Loucy (cell line): Measurements from ENCODE around the gene SPTLC3.

ENCODE experiments used
- H2AFZ ChIP-seq: fragments of 200-600 bp; sonication (generic); 2 replicates; pipeline ENCODE4 v1.6.0; 2016; ENCODE audit warnings: antibody characterized with exemption, mild to moderate bottlenecking, low read length, moderate library complexity
- H3F3A ChIP-seq: fragments of 200-600 bp; 2 replicates; pipeline ENCODE4 v1.6.0; 2016; ENCODE audit warnings: antibody characterized with exemption, low read depth, mild to moderate bottlenecking
- H3K27me3 ChIP-seq: fragments of 200-600 bp; sonication (generic); 2 replicates; pipeline ENCODE4 v1.6.1; 2014; ENCODE audit warnings: low read length, mild to moderate bottlenecking; ENCODE audit not compliant: insufficient read depth, poor library complexity, severe bottlenecking
- H3K36me3 ChIP-seq: fragments of 200-600 bp; sonication (generic); 2 replicates; pipeline ENCODE4 v1.6.1; 2016; ENCODE audit warnings: low read length; ENCODE audit not compliant: insufficient read depth
- H3K4me1 ChIP-seq: fragments of 200-600 bp; sonication (generic); 2 replicates; pipeline ENCODE4 v1.5.1; 2014; ENCODE audit warnings: low read length, mild to moderate bottlenecking; ENCODE audit not compliant: insufficient read depth, poor library complexity, severe bottlenecking
- H3K4me2 ChIP-seq: fragments of 200-600 bp; sonication (generic); 2 replicates; pipeline ENCODE4 v1.6.0; 2014; ENCODE audit warnings: antibody characterized with exemption, low read length, low read depth, mild to moderate bottlenecking; ENCODE audit not compliant: poor library complexity, severe bottlenecking
- H3K4me3 ChIP-seq: fragments of 200-600 bp; sonication (generic); 2 replicates; pipeline ENCODE4 v1.5.1; 2014; ENCODE audit warnings: low read length, mild to moderate bottlenecking, mixed read lengths; ENCODE audit not compliant: poor library complexity, severe bottlenecking
- H3K79me2 ChIP-seq: fragments of 200-600 bp; sonication (generic); 2 replicates; pipeline ENCODE4 v1.6.1; 2014; ENCODE audit warnings: low read length; ENCODE audit not compliant: insufficient read depth
- H3K9ac ChIP-seq: fragments of 200-600 bp; sonication (generic); 2 replicates; pipeline ENCODE4 v1.6.0; 2014; ENCODE audit warnings: mild to moderate bottlenecking, low read depth, low read length, moderate library complexity; ENCODE audit not compliant: poor library complexity, severe bottlenecking
- H3K9me2 ChIP-seq: fragments of 200-600 bp; sonication (generic); replicated peaks from 2 replicates; pipeline ENCODE4 v1.6.1; 2016; ENCODE audit warnings: low read depth, low read length, mixed read lengths
- H3K9me3 ChIP-seq: fragments of 200-600 bp; sonication (generic); 2 replicates; pipeline ENCODE4 v1.6.1; 2014; ENCODE audit warnings: mild to moderate bottlenecking, antibody characterized with exemption, low read length, low read depth; ENCODE audit not compliant: insufficient read depth
- H4K20me1 ChIP-seq: fragments of 200-600 bp; sonication (generic); 2 replicates; pipeline ENCODE4 v1.6.0; 2014; ENCODE audit warnings: antibody characterized with exemption, low read length, mild to moderate bottlenecking; ENCODE audit not compliant: insufficient read depth, poor library complexity, severe bottlenecking
- CTCF ChIP-seq: fragments of 200-600 bp; sonication (generic); conservative IDR thresholded peaks from 2 replicates; pipeline ENCODE4 v1.5.1; 2014; ENCODE audit warnings: mild to moderate bottlenecking, antibody characterized with exemption, low read length
- EZH2phosphoT487 ChIP-seq: fragments of 200-600 bp; IDR thresholded peaks from 2 replicates; pipeline ENCODE4 v1.6.1; 2018; ENCODE audit warnings: antibody characterized with exemption, mild to moderate bottlenecking, moderate library complexity, borderline replicate concordance

The SPTLC3 gene

GRCh38 chr20:13109658-13110057, 100.9 kb downstream of the SPTLC3 start:
- Histone ChIP-seq H3K79me2 (no peaks in the 10 kb centered on the region), H3K4me1 (no peaks in the 10 kb centered on the region), H3K4me2 (no peak overlapping the region), H3K9ac (no peak overlapping the region), H3K9me2 (no peaks in the 10 kb centered on the region), H2AFZ (no peak overlapping the region), H3K36me3 (no peaks in the 10 kb centered on the region), H3K4me3 (no peak overlapping the region), H3K27me3 (no peaks in the 10 kb centered on the region), H4K20me1 (no peaks in the 10 kb centered on the region), H3F3A (no peaks in the 10 kb centered on the region), H3K9me3 (no peaks in the 10 kb centered on the region)
- TF ChIP-seq EZH2phosphoT487: no peak

- Histone ChIP-seq H3K4me3 (no peak overlapping the region), H3K4me2 (no peak overlapping the region), H2AFZ (no peak overlapping the region), H4K20me1 (no peaks in the 10 kb centered on the region), H3K36me3 (no peaks in the 10 kb centered on the region), H3K27me3 (no peaks in the 10 kb centered on the region), H3K79me2 (no peaks in the 10 kb centered on the region), H3K9me2 (no peaks in the 10 kb centered on the region), H3F3A (no peaks in the 10 kb centered on the region), H3K9me3 (no peaks in the 10 kb centered on the region), H3K9ac (no peak overlapping the region), H3K4me1 (no peaks in the 10 kb centered on the region)
- no peak for TF ChIP-seq EZH2phosphoT487
- no peak for TF ChIP-seq CTCF
These were observed 102.0 kb downstream of the SPTLC3 start for GRCh38 chr20:13110796-13111195.

- no peak overlapping the region for H2AFZ ChIP-seq
- H3K27me3 ChIP-seq: no peaks in the 10 kb centered on the region
- H3K36me3 ChIP-seq: no peaks in the 10 kb centered on the region
- H4K20me1 ChIP-seq: no peaks in the 10 kb centered on the region
- H3K79me2 ChIP-seq: no peaks in the 10 kb centered on the region
- no peaks in the 10 kb centered on the region for H3F3A ChIP-seq
- TF ChIP-seq EZH2phosphoT487 (no peak), CTCF (no peak)
- no peaks in the 10 kb centered on the region for H3K4me1 ChIP-seq
- no peak overlapping the region for H3K9ac ChIP-seq
- no peak overlapping the region for H3K4me3 ChIP-seq
- H3K9me2 ChIP-seq: no peaks in the 10 kb centered on the region
- H3K9me3 ChIP-seq: no peaks in the 10 kb centered on the region
- H3K4me2 ChIP-seq: no peak overlapping the region
These were observed 102.6 kb downstream of the SPTLC3 start for GRCh38 chr20:13111249-13111911.

- Histone ChIP-seq H3K4me2 (no peak overlapping the region), H3K9ac (no peak overlapping the region), H3K79me2 (no peaks in the 10 kb centered on the region), H3K4me3 (no peak overlapping the region), H3K4me1 (no peaks in the 10 kb centered on the region), H3K9me2 (no peaks in the 10 kb centered on the region), H4K20me1 (no peaks in the 10 kb centered on the region), H3F3A (no peaks in the 10 kb centered on the region), H3K9me3 (no peaks in the 10 kb centered on the region), H3K36me3 (no peaks in the 10 kb centered on the region), H3K27me3 (no peaks in the 10 kb centered on the region), H2AFZ (no peak overlapping the region)
- TF ChIP-seq EZH2phosphoT487 (no peak), CTCF (no peak)
These were observed 105.0 kb downstream of the SPTLC3 start for GRCh38 chr20:13113731-13114130.
